Ascending aorta (tissue), 2 donors: ENCODE measurements around the gene RASGEF1C. TPM values are rescaled to one million over a fixed set of nuclear protein-coding genes. Genes with fewer than 3 reads are reported as not detected.

ENCODE experiments used
- DNase-seq, 2 donors: peaks; one replicate each; pipeline ENCODE4 v3.0.0-alpha.2; 2019; ENCODE audit warnings: low spot score in 2 of 2
- H3K27ac ChIP-seq, 2 donors: fragments of 200-600 bp; sonication (generic); one replicate each; pipeline ENCODE4 v1.5.1; 2016 to 2017; ENCODE audit warnings: mild to moderate bottlenecking in 1 of 2
- H3K27me3 ChIP-seq: fragments of 200-600 bp; sonication (generic); one replicate; pipeline ENCODE4 v1.5.1; 2017
- H3K36me3 ChIP-seq, 2 donors: fragments of 200-600 bp; sonication (generic); one replicate each; pipeline ENCODE4 v1.5.1; 2016
- H3K4me1 ChIP-seq, 2 donors: fragments of 200-600 bp; sonication (generic); one replicate each; pipeline ENCODE4 v1.5.1; 2016 to 2017; ENCODE audit warnings: mild to moderate bottlenecking in 1 of 2
- H3K4me3 ChIP-seq, 2 donors: fragments of 200-600 bp; sonication (generic); one replicate each; pipeline ENCODE4 v1.5.1; 2016 to 2017; ENCODE audit warnings: mild to moderate bottlenecking in 1 of 2
- H3K9me3 ChIP-seq, 2 donors: fragments of 200-600 bp; sonication (generic); one replicate each; pipeline ENCODE4 v1.5.1; 2016
- CTCF ChIP-seq, 3 experiments: fragments of 200-600 bp in 2 of 3; fragments of 450-650 bp in 1 of 3; sonication (generic) in 2 of 3; IDR thresholded peaks; one replicate each; pipeline ENCODE4 v1.5.1; 2016 to 2019; ENCODE audit warnings: antibody characterized with exemption in 3 of 3, mild to moderate bottlenecking in 1 of 3, moderate library complexity in 1 of 3
- intact Hi-C: fragments of 100-400 bp; cut with DNase I; formaldehyde crosslinking; loops from one replicate; pipeline ENCODE4 v1.15.1; 2023
- total RNA-seq: library from RNA; depleted of rRNA; stranded (reverse); fragments of >200 nt; gene quantifications from one replicate; pipeline ENCODE4 v1.1.0, GENCODE V29; 2016

Gene RASGEF1C
- total RNA-seq, 1 donor from 2014 or later: not detected

- H3K27ac ChIP-seq: no peak overlapping the region
- H3K36me3 ChIP-seq: no peaks in the 10 kb centered on the region
- H3K27me3 ChIP-seq: no peaks in the 10 kb centered on the region
- TF ChIP-seq CTCF (IDR thresholded peaks at IDR 0.05): no peak
- DNase-seq: peak in 1 of 2 donors; percentile 52
- H3K9me3 ChIP-seq: no peaks in the 10 kb centered on the region
- H3K4me1 ChIP-seq: no peaks in the 10 kb centered on the region
- intact Hi-C loops: no loop called here
- no peak overlapping the region for H3K4me3 ChIP-seq
Measured at GRCh38 chr5:180135967-180136629, 72.9 kb downstream of the RASGEF1C start.

GRCh38 chr5:180135128-180135955, 73.7 kb downstream of the RASGEF1C start:
- Histone ChIP-seq H3K4me1 (no peaks in the 10 kb centered on the region), H3K27ac (no peak overlapping the region), H3K9me3 (no peaks in the 10 kb centered on the region), H3K27me3 (no peaks in the 10 kb centered on the region), H3K4me3 (no peak overlapping the region), H3K36me3 (no peaks in the 10 kb centered on the region)
- intact Hi-C loops: no loop called here
- TF ChIP-seq CTCF (IDR thresholded peaks at IDR 0.05): no peak
- peak in 1 of 2 donors; percentile 62 for DNase-seq

- H3K4me3 ChIP-seq: no peak overlapping the region
Measured at GRCh38 chr5:180133971-180134508, 75.0 kb downstream of the RASGEF1C start.

GRCh38 chr5:180133551-180133950, 75.5 kb downstream of the RASGEF1C start:
- H3K4me1 ChIP-seq: no peaks in the 10 kb centered on the region
- intact Hi-C loops: no loop called here
- H3K4me3 ChIP-seq: no peak overlapping the region
- DNase-seq: peak in 1 of 2 donors; percentile 37
- H3K36me3 ChIP-seq: no peaks in the 10 kb centered on the region
- H3K27me3 ChIP-seq: no peaks in the 10 kb centered on the region
- TF ChIP-seq CTCF (IDR thresholded peaks at IDR 0.05): no peak
- no peak overlapping the region for H3K27ac ChIP-seq
- no peaks in the 10 kb centered on the region for H3K9me3 ChIP-seq

More at GRCh38 chr5:180133971-180134508, 75.0 kb downstream of the RASGEF1C start:
- Histone ChIP-seq H3K36me3 (no peaks in the 10 kb centered on the region), H3K9me3 (no peaks in the 10 kb centered on the region), H3K27me3 (no peaks in the 10 kb centered on the region), H3K27ac (no peak overlapping the region), H3K4me1 (no peaks in the 10 kb centered on the region)
- DNase-seq: peak in 1 of 2 donors; percentile 41
- TF ChIP-seq CTCF (IDR thresholded peaks at IDR 0.05): no peak
- intact Hi-C loops: no loop called here

GRCh38 chr5:180133060-180133459, 76.0 kb downstream of the RASGEF1C start:
- intact Hi-C loops: no loop called here
- no peaks in the 10 kb centered on the region for H3K9me3 ChIP-seq
- DNase-seq: peak in 1 of 2 donors; percentile 57
- H3K27me3 ChIP-seq: no peaks in the 10 kb centered on the region
- no peak for TF ChIP-seq CTCF (IDR thresholded peaks at IDR 0.05)
- no peaks in the 10 kb centered on the region for H3K4me1 ChIP-seq
- no peak overlapping the region for H3K4me3 ChIP-seq
- H3K36me3 ChIP-seq: no peaks in the 10 kb centered on the region
- no peak overlapping the region for H3K27ac ChIP-seq
